Adipocyte (in vitro differentiated cells): ENCODE data around the gene TP73.
A peak's percentile ranks its signal among the peaks of the same experiment; 100 is the strongest.

ENCODE experiments used
- DNase-seq: peaks from one replicate; pipeline ENCODE4 v3.0.0-alpha.2; 2015; ENCODE audit warnings: low read depth
- H3K27me3 ChIP-seq: replicated peaks from 2 replicates; pipeline ENCODE4 v1.7.0; 2013; ENCODE audit warnings: mild to moderate bottlenecking, low read length, moderate library complexity; ENCODE audit not compliant: control insufficient read depth, insufficient read depth
- H3K36me3 ChIP-seq: 2 replicates; pipeline ENCODE4 v1.7.0; 2013; ENCODE audit warnings: low read length, mild to moderate bottlenecking, moderate library complexity; ENCODE audit not compliant: control insufficient read depth, insufficient read depth, severe bottlenecking
- H3K4me1 ChIP-seq: 2 replicates; pipeline ENCODE4 v1.7.0; 2013; ENCODE audit warnings: mild to moderate bottlenecking, low read length, moderate library complexity; ENCODE audit not compliant: control insufficient read depth, insufficient read depth
- H3K4me3 ChIP-seq: 2 replicates; pipeline ENCODE4 v1.7.0; 2013; ENCODE audit warnings: mild to moderate bottlenecking, low read length, moderate library complexity
- H3K9ac ChIP-seq: 2 replicates; pipeline ENCODE4 v1.7.0; 2013; ENCODE audit warnings: mild to moderate bottlenecking, low read length, moderate library complexity
- H3K9me3 ChIP-seq: 2 replicates; pipeline ENCODE4 v1.7.0; 2013; ENCODE audit warnings: mild to moderate bottlenecking, low read length, moderate library complexity; ENCODE audit not compliant: control insufficient read depth

The TP73 gene

DNA sequence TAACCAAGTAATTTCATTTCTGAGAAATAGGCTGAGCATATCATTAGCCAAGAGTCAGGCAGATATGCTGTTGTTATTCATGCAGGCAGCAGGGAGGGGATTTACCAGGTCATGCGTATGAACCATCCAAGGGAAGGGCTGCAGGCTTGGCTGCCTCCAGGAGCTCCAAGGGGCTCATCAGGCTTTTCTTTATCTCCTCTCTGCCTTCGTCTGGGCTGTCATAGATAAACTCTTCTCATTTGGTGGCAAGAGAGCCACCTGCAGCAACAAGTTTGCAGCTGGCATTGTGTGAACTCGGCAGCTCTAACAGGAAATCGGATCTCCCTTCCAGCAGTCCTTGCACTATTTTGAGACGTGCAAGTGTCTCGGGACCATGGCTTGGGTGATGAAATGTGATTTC, 107.5 kb downstream of the TP73 start:
- no peaks in the 10 kb centered on the region for H3K36me3 ChIP-seq
- H3K9me3 ChIP-seq = peaks cover 13% of the 10 kb centered on the region
- DNase-seq = no peak
- H3K9ac ChIP-seq = no peak overlapping the region
- H3K27me3 ChIP-seq = peaks cover 52% of the 10 kb centered on the region
- H3K4me3 ChIP-seq = no peak overlapping the region
- no peaks in the 10 kb centered on the region for H3K4me1 ChIP-seq

GRCh38 chr1:3761296-3762010, 109.1 kb downstream of the TP73 start:
- Histone ChIP-seq H3K9me3 (peaks cover 13% of the 10 kb centered on the region), H3K27me3 (peaks cover 52% of the 10 kb centered on the region), H3K4me1 (no peaks in the 10 kb centered on the region), H3K4me3 (no peak overlapping the region), H3K36me3 (no peaks in the 10 kb centered on the region), H3K9ac (no peak overlapping the region)
- DNase-seq = no peak

DNA sequence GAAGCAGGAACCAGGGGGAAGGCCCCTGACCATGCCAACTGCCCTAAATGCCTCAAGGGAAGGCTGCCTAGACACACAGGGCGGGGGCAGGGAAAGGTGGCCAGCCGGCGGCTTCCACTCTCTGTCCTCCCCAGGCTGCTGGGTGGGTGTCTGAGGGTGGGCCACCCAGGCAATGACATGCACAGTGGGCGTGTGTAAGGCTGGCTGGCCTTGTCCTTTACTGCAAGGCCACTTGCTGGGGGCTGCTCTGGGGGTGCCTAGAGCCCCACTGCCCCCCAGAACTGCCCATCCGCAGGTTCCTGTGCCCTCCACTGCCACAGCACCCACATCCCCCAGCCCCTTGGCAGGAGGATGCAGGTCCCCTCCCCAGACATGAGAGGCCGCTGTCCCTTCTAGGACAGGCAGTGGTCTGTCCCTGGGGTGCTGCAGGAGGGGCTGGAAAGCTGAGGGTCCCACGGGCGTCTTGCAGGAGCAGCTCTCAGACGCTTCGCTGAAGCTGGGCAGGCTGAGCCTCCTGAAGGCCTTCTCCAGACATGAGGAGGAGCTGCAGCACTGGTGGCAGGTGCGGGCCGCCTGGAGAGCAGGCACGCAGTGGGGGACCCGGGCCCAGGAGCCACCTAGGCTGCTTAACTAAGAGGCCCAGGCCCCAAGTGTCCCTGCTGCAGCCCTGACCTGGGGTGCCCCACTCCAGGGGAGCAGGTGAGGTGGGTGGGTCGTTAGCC, 110.0 kb downstream of the TP73 start:
- Histone ChIP-seq H3K36me3 (no peaks in the 10 kb centered on the region), H3K9ac (no peak overlapping the region), H3K9me3 (peaks cover 13% of the 10 kb centered on the region), H3K27me3 (peaks cover 50% of the 10 kb centered on the region), H3K4me3 (no peak overlapping the region), H3K4me1 (no peaks in the 10 kb centered on the region)
- no peak for DNase-seq

DNA sequence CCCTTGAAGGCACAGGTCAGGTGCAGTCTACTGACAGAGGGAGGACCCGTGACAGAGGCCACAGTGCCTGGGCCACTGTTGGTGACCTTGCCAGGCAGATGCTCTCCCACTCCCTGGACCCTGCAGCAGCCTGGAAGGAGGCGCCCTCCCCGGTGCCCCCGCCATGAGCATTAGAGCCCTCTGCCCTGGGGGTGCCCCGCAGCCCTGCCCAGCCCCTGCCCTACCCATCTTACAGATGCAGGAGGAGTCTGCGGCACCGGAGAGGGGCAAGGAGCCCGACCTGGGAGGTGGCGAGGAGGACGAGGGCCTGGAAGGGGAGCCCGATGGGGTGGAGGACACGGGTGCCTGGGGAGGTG, 110.5 kb downstream of the TP73 start:
- no peaks in the 10 kb centered on the region for H3K36me3 ChIP-seq
- no peak overlapping the region for H3K9ac ChIP-seq
- no peak for DNase-seq
- H3K4me1 ChIP-seq = no peaks in the 10 kb centered on the region
- H3K27me3 ChIP-seq = peaks cover 53% of the 10 kb centered on the region
- H3K9me3 ChIP-seq = peaks cover 13% of the 10 kb centered on the region
- H3K4me3 ChIP-seq = no peak overlapping the region

GRCh38 chr1:3763351-3764125, 111.2 kb downstream of the TP73 start:
- no peaks in the 10 kb centered on the region for H3K4me1 ChIP-seq
- peaks cover 13% of the 10 kb centered on the region for H3K9me3 ChIP-seq

DNA sequence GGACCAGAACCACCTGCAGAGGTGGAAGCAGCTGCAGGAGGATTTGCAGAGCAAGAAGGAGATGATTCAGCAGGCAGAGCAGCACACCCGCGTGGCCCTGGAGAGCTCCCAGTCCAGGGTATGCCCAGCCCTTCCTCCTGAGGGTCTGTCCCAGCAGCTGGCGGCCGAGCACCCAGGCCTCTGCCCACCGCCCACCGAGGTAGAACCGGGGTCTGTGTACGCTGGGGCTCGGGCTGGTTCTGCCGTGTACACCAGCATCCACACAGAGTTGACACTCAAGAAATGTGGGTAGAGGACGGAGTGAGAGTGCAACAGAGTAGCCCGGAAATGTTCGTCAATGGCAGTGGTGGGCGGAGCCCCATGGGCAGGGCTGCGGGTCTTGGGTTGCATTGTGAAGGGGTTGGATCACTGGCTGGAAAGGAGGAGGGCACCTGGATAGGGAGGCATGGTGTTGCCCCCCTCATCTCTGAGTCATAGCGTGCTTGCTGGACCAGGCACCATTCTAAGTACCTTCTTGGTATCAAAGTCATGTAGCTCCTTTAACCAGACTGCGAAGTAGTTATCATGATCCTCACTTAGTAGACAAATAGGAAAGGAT, 115.1 kb downstream of the TP73 start:
- no peak for DNase-seq

More at GRCh38 chr1:3763351-3764125, 111.2 kb downstream of the TP73 start:
- Histone ChIP-seq H3K4me3 (no peak overlapping the region), H3K27me3 (peaks cover 59% of the 10 kb centered on the region), H3K36me3 (no peaks in the 10 kb centered on the region), H3K9ac (no peak overlapping the region)
- no peak for DNase-seq

GRCh38 chr1:3768811-3769390, 116.6 kb downstream of the TP73 start:
- peaks cover 5% of the 10 kb centered on the region for H3K4me1 ChIP-seq
- DNase-seq = no peak
- H3K4me3 ChIP-seq = no peak overlapping the region
- no peaks in the 10 kb centered on the region for H3K9me3 ChIP-seq
- no peak overlapping the region for H3K9ac ChIP-seq
- H3K27me3 ChIP-seq = peaks cover 61% of the 10 kb centered on the region
- H3K36me3 ChIP-seq = no peaks in the 10 kb centered on the region

More for the DNA sequence above, 115.1 kb downstream of the TP73 start:
- no peak overlapping the region for H3K4me3 ChIP-seq
- no peak overlapping the region for H3K9ac ChIP-seq
- peaks cover 5% of the 10 kb centered on the region for H3K4me1 ChIP-seq
- no peaks in the 10 kb centered on the region for H3K9me3 ChIP-seq
- H3K36me3 ChIP-seq = no peaks in the 10 kb centered on the region
- H3K27me3 ChIP-seq = peaks cover 70% of the 10 kb centered on the region

DNA sequence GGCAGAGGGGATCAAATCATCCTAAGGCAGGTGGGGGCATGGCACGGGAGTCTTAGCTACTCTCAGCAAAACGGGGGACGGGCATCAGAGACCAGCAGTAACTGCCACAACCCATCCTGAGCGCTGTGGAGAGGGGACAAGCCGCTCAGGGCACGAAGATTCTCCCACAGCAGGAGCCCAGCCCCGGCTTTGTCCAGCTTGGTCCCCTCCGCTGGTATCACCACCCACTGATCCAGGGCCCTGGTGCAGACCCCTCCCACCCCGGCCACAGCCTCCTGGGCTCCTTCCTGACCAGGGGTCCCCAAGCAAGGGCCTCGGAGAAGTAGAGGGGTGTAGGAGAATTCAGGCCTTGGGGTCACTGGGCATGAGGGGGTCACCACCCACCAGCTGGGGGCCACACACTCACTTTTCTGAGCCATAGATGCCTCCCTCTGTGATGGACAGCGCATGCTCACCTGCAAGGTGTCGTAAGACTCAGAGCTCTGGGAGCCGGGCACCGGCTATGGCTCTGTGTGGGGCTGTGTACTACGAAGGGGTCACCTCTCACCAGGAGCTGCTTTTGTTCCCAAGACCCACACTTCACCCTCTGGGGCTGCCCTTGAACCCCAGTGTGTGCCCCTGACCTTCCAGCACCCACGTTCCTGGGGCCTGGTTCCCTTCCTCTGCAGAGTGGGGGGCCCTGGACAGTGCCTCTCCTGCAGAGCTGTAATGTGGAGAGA, 117.9 kb downstream of the TP73 start:
- DNase-seq = no peak
- Histone ChIP-seq H3K9me3 (no peaks in the 10 kb centered on the region), H3K4me1 (peaks cover 9% of the 10 kb centered on the region), H3K36me3 (no peaks in the 10 kb centered on the region), H3K27me3 (peaks cover 55% of the 10 kb centered on the region), H3K4me3 (no peak overlapping the region), H3K9ac (no peak overlapping the region)

DNA sequence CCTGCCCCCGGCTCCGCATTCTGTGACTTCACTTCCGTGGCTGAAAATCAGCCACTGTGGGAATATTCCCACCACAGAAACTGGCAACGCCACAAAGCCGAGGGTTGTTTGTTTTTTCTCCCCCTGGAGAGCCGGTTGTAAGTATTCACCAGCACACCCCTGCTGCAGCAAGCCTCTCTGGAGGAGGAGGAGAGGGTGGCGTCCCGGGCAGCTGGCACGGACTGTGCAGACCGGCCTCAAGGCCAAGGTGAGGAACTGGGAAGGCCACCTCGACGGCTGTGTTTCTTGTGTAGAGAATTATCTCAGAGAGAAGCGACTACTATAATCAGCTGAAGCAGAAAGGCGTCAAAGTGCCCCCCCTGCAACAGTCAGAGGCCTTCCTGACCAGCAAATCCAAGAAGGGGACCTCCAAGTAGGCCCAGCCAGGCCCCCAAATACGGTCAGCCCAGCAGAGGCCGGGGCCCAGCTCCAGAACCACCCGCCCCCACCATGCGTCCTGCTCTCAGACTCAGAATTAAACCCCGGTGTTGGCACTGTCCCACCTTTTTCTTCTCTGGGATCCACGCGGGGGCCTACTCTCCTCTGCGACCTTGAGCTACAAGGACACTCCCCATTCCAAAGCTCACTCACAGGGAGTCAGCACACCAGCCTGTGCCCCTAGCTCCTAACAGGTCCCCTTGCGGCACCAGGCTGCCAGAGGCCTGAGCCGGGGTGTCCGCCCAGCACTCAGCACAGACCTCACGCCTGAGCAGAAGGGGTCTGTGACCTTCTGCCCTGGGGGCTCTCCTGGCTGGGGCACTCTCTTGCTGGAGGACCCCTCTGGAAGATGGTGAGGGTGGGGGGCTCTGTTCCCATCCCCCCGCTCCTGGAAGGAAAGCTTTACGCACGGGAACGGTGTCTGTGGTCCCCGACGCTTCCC, 119.1 kb downstream of the TP73 start:
- DNase-seq = no peak
- H3K4me1 ChIP-seq = peaks cover 11% of the 10 kb centered on the region
- H3K27me3 ChIP-seq = peaks cover 44% of the 10 kb centered on the region
- no peaks in the 10 kb centered on the region for H3K9me3 ChIP-seq
- H3K36me3 ChIP-seq = no peaks in the 10 kb centered on the region
- no peak overlapping the region for H3K9ac ChIP-seq
- H3K4me3 ChIP-seq = peak overlapping the region; percentile 65
